Measurements from ENCODE around the gene RSPRY1.

DNA sequence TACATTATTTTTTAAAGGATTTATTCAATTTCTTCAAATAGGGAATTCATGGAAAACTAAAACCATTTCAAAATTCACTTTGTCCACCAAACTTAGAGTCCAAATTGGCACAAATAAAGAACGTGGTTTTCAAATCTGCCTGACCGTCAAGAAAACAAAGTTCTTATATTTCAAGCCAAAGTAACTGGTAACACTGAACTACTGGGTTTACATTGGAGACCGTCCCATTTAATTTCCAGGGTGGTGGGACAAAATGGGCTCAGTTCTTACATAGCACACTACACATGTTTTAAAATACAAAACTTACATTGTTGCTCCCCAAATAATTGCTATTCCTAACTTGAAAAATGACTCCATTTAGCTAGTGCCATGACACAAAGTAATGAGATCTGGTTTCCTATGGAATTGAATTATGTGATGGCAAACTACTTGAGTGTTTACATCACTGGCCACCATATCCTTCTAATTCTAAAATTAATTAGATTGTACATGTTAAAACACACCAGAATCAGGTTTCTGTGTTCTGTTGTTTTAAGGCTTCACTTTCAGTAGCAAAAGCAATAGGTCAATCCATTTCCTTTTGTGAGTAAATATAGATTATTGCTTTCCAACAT lies 6.8 kb upstream of the RSPRY1 start:
- TF ChIP-seq, protein P1, sequence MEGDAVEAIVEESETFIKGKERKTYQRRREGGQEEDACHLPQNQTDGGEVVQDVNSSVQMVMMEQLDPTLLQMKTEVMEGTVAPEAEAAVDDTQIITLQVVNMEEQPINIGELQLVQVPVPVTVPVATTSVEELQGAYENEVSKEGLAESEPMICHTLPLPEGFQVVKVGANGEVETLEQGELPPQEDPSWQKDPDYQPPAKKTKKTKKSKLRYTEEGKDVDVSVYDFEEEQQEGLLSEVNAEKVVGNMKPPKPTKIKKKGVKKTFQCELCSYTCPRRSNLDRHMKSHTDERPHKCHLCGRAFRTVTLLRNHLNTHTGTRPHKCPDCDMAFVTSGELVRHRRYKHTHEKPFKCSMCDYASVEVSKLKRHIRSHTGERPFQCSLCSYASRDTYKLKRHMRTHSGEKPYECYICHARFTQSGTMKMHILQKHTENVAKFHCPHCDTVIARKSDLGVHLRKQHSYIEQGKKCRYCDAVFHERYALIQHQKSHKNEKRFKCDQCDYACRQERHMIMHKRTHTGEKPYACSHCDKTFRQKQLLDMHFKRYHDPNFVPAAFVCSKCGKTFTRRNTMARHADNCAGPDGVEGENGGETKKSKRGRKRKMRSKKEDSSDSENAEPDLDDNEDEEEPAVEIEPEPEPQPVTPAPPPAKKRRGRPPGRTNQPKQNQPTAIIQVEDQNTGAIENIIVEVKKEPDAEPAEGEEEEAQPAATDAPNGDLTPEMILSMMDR (IDR thresholded peaks at IDR 0.05) = no peak
- TF ChIP-seq EZH2phosphoT487 (IDR thresholded peaks at IDR 0.05) (no peak), EZH2 (IDR thresholded peaks at IDR 0.05) (no peak)

Data from neural progenitor cell (in vitro differentiated cells).